Measurements from ENCODE around the gene CTBP1.

Gene CTBP1

GRCh38 chr4:1194010-1194900 is 54.7 kb downstream of the CTBP1 start:
- no peak for DNase-seq

DNA sequence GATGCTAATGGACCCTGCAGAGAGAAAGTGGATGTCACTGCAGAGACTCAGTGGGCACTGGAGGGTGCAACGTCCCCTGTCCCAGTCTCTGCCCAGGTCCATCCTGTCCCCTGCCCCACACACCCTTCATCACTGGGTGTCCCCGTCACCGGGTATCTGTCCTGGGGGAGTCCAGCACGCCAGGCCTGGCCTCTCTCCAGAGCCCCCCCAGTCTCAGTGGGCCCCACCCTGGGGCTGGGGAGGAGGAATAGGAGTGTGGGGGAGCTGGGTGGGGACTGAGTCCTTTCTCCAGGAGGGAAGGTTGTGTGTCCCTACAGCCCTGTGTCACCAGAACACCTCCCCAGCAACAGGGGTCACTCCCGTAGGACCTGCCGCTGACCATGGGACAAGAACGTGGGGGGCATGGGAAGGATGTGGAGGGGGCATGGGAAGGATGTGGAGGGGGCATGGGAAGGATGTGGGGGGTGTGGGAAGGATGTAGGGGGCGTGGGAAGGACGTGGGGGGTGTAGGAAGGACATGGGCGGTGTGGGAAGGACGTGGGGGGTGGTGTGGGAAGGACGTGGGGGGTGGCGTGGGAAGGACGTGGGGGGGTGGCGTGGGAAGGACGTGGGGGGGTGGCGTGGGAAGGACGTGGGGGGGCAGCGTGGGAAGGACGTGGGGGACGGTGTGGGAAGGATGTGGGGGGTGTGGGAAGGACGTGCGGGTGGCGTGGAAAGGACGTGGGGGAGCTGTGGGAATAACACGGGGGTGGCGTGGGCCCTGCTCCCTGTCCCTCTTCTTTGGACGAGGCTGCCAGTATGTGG is 55.5 kb downstream of the CTBP1 start:
- no peak for DNase-seq
- in situ Hi-C loops (cut with HindIII; ENCODE audit: low pct_ligation_motif_present, low pct_unique_long_range_greater_than_20kb, low sequenced_read_pairs), result no loop called here

More at GRCh38 chr4:1194010-1194900, 54.7 kb downstream of the CTBP1 start:
- in situ Hi-C loops (cut with HindIII; ENCODE audit: low pct_ligation_motif_present, low pct_unique_long_range_greater_than_20kb, low sequenced_read_pairs), result no loop called here

GRCh38 chr4:1192493-1193205 is 56.3 kb downstream of the CTBP1 start:
- in situ Hi-C loops (cut with HindIII; ENCODE audit: low pct_ligation_motif_present, low pct_unique_long_range_greater_than_20kb, low sequenced_read_pairs), result no loop called here

GRCh38 chr4:1192091-1192492 is 56.8 kb downstream of the CTBP1 start:
- DNase-seq, result peak; percentile 89
- in situ Hi-C loops (cut with HindIII; ENCODE audit: low pct_ligation_motif_present, low pct_unique_long_range_greater_than_20kb, low sequenced_read_pairs), result no loop called here

More at GRCh38 chr4:1192493-1193205, 56.3 kb downstream of the CTBP1 start:
- no peak for DNase-seq

DNA sequence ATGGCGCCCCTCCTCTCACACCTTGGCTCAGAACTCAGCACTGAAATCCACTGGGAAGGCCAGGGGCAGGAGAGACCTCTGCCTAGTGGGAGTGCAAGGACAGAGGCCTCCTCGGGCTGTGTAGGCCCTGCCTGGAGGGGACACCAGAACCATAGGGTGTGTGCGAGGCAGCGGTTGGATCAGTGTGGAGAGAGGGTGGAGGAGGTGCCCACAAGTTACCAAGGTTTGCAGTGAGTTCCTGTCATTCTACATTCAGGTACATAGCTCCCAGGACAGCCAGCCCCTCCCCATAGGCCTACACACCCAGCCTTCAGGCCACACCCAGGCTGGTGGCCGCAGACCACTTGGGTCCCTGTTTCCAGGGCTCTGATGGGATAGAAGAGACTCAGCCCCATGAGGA is 57.3 kb downstream of the CTBP1 start:
- in situ Hi-C loops (cut with HindIII; ENCODE audit: low pct_ligation_motif_present, low pct_unique_long_range_greater_than_20kb, low sequenced_read_pairs), result no loop called here
- DNase-seq, result no peak

DNA sequence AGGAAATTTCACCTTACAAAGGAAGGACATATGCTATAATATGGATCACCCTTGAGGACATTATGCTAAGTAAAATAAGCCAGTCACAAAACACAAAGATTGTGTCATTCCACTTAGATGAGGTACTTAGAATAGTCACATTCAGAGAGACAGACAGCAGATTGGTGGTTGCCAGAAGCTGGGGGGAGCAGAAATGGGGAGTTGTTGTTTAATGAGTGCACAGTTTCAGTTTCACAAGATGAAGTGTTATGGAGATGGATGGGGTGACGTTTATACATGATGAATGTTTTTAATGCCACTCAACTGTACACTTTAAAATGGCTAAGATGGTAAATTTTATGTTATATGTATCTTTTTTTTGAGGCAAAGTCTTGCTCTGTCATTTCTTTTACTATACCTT is 61.7 kb downstream of the CTBP1 start:
- no peak for DNase-seq
- in situ Hi-C loops (cut with HindIII; ENCODE audit: low pct_ligation_motif_present, low pct_unique_long_range_greater_than_20kb, low sequenced_read_pairs), result no loop called here

DNA sequence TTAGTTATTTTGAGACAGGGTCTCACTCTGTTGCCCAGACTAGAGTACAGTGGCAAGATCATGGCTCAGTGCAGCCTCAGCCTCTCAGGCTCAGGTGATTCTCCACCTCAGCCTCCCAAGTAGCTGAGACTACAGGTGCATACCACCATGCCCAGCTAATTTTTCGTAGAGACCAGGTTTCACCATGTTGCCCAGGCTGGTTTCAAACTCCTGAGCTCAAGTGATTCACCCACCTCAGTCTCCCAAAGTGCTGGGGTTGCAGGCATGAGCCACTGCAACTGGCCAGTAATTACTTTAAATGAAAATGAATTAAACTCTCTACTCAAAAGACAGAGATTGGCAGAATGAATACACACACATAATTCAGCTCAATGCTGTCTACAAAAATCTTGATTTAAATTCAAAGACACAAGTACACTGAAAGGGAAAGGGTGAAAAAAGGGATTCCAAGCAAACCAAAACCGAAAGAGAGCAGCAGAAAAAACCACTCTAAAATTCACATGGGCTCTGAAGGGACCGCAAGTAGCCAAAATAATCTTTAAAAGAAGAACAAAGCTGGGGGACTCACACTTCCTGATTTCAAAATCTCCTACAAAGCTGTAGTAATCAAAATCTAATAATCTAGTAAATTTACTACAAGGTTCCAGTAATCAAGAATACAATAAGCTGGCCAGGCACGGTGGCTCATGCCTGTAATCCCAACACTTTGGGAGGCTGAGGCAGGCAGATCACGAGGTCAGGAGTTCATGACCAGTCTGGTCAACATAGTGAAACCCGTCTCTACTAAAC is 64.8 kb downstream of the CTBP1 start:
- in situ Hi-C loops (cut with HindIII; ENCODE audit: low pct_ligation_motif_present, low pct_unique_long_range_greater_than_20kb, low sequenced_read_pairs), result no loop called here
- DNase-seq, result no peak

GRCh38 chr4:1182313-1182712 is 66.6 kb downstream of the CTBP1 start:
- no peak for DNase-seq
- in situ Hi-C loops (cut with HindIII; ENCODE audit: low pct_ligation_motif_present, low pct_unique_long_range_greater_than_20kb, low sequenced_read_pairs), result no loop called here

DNA sequence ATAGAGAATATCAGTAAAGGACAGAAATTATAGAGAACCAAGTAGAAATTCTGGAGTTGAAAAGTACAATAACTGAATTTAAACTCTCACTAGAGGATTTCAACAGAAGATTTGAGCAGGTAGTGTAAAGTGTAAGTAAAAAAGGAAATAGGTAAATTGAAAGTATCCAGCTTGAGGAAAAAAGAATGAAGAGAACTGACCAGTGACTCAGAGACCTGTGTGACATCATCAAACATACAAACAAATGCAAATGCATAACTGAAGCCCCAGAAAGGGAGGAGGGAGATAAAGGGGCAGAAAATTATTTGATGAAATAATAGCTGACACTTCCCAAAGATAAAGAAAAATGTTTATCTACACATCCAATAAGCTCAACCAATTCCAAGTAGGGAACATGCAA is 68.3 kb downstream of the CTBP1 start:
- in situ Hi-C loops (cut with HindIII; ENCODE audit: low pct_ligation_motif_present, low pct_unique_long_range_greater_than_20kb, low sequenced_read_pairs), result no loop called here
- DNase-seq, result no peak

- in situ Hi-C loops (cut with HindIII; ENCODE audit: low pct_ligation_motif_present, low pct_unique_long_range_greater_than_20kb, low sequenced_read_pairs), result no loop called here
- no peak for DNase-seq
Observed at GRCh38 chr4:1179976-1180375, 69.0 kb downstream of the CTBP1 start.

DNA sequence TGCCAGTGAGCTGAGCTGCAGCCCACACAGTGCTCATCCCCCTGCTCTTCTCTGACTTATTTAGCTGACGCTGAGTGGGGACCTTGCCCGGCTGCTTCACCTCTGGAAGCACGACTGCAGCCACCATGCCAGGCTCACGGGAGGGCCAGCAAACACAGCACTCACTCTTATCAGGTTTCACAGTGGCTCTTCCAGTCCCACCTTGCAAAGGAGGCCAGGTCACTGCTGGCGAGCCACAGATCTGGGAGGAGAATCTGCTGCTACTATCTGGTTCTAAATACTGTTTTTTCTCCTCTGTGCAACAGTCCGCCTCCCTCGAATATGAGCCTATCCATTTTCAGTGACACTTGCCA is 69.9 kb downstream of the CTBP1 start:
- no peak for DNase-seq
- in situ Hi-C loops (cut with HindIII; ENCODE audit: low pct_ligation_motif_present, low pct_unique_long_range_greater_than_20kb, low sequenced_read_pairs), result no loop called here

DNA sequence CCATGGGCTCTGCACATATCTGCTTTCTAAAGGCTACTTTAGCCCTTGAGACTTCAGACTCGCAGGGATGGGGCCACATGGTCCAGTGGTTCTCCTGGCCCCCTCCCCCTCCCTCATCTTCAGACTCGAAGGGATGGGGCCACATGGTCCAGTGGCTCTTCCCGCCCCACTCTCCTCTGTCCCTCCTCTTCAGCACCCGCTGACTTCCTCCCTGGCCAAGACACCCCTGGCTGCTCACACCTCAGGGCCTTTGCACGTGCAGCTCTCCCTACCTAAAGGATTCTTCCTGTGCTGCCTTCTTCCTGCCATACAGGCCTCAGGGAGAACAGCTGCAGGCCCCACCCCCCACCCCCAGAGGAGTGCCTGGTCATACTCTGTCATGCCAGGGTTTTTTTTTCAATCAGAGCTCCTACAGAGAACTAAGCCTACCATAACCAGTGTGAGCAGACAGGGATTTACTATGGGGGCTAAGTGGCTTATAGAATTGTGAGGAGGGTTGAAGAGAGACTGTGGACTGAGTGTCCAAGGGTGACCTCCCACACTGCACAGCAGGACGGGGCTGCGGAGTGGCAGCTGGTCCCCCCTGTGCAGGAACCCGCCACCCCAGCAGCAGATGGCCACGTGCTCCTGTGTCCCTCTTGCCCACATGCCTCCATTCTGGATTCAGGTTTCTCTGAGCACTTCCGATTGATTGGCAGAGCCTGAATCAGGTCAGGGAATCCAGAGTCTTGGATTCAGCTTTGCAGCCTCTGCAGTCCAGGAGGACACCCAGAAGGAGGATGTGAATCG is 70.4 kb downstream of the CTBP1 start:
- DNase-seq, result no peak
- in situ Hi-C loops (cut with HindIII; ENCODE audit: low pct_ligation_motif_present, low pct_unique_long_range_greater_than_20kb, low sequenced_read_pairs), result no loop called here

- no peak for DNase-seq
- in situ Hi-C loops (cut with HindIII; ENCODE audit: low pct_ligation_motif_present, low pct_unique_long_range_greater_than_20kb, low sequenced_read_pairs), result no loop called here
Observed at GRCh38 chr4:1177274-1178141, 71.4 kb downstream of the CTBP1 start.

DNA sequence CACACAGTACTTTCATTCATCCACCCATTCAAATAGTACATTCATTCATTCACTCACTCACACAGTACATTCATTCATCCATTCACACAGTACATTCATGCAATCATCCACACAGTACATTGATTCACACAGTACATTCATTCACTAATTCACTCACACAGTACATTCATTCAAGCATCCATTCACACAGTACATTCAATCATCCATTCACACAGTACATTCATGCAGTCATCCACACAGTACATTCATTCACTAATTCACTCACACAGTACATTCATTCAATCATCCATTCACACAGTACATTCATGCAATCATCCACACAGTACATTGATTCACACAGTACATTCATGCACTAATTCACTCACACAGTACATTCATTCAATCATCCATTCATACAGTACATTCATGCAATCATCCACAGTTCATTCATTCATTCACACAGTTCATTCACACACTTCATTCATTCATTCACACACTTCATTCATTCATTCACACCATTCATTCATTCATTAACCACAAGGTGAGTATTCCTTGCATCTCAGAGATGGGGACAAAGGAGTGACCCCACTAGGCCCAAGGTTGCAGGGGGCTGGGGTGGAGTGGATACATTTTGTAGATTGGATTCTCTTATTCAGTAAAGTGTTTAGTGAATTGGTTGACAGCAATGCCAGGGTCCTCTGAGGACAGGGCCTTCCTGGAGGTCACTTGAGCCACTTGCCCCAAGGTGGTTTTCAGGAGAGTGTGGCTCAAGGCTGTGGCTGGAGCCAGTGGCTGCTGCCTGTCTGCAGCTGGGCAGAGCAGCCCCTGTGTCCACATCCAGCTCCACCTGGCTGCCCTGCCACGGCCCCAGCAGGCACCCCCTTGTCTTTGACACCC is 72.3 kb downstream of the CTBP1 start:
- in situ Hi-C loops (cut with HindIII; ENCODE audit: low pct_ligation_motif_present, low pct_unique_long_range_greater_than_20kb, low sequenced_read_pairs), result no loop called here
- DNase-seq, result no peak

GRCh38 chr4:1175635-1176229 is 73.2 kb downstream of the CTBP1 start:
- no peak for DNase-seq
- in situ Hi-C loops (cut with HindIII; ENCODE audit: low pct_ligation_motif_present, low pct_unique_long_range_greater_than_20kb, low sequenced_read_pairs), result no loop called here

All from ACHN (cell line).